ENCODE data around the gene XIRP2. TPM values are rescaled to one million over a fixed set of nuclear protein-coding genes. Genes with fewer than 3 reads are reported as not detected.

XIRP2 gene, protein sequence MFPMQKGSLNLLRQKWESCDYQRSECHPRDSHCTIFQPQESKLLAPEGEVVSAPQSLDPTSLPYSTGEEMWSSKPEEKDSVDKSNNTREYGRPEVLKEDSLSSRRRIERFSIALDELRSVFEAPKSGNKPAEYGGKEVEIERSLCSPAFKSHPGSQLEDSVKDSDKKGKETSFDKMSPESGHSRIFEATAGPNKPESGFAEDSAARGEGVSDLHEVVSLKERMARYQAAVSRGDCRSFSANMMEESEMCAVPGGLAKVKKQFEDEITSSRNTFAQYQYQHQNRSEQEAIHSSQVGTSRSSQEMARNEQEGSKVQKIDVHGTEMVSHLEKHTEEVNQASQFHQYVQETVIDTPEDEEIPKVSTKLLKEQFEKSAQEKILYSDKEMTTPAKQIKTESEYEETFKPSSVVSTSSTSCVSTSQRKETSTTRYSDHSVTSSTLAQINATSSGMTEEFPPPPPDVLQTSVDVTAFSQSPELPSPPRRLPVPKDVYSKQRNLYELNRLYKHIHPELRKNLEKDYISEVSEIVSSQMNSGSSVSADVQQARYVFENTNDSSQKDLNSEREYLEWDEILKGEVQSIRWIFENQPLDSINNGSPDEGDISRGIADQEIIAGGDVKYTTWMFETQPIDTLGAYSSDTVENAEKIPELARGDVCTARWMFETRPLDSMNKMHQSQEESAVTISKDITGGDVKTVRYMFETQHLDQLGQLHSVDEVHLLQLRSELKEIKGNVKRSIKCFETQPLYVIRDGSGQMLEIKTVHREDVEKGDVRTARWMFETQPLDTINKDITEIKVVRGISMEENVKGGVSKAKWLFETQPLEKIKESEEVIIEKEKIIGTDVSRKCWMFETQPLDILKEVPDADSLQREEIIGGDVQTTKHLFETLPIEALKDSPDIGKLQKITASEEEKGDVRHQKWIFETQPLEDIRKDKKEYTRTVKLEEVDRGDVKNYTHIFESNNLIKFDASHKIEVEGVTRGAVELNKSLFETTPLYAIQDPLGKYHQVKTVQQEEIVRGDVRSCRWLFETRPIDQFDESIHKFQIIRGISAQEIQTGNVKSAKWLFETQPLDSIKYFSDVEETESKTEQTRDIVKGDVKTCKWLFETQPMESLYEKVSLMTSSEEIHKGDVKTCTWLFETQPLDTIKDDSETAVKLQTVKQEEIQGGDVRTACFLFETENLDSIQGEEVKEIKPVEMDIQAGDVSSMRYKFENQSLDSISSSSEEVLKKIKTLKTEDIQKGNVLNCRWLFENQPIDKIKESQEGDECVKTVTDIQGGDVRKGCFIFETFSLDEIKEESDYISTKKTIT (N-terminal part only)
- polyA plus RNA-seq (2013, experiment 1 of 4) = not detected
- not detected for polyA plus RNA-seq (2013, experiment 2 of 4)
- polyA plus RNA-seq (2013, experiment 3 of 4) = not detected
- polyA plus RNA-seq (2013, experiment 4 of 4) = not detected

DNA sequence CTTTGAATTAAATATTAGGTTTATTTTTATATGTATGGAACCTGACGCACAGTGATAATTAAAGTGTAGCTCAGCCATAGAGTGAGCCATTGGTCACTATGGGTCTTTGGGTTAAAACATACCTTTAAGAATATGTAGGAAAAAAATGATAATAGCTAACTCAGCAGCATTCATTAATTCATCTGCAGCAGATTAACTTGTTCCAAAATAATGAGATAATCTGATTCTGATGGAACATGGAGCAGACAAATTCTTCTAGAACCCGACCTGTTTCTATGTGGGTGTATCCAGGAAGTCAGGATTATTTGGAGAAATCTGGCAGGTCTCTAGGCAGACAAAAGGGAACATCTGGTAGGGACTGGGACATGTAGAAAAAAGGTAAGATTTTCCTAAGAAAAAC is at the start of gene XIRP2:
Gene XIRP2 (plus strand): TSS at position 301 of the 400 bp plus-strand sequence. CDS start 15,003 bp downstream, outside the sequence.
- no peak within 1 kb of the TSS for H3K27ac ChIP-seq (ENCODE audit: insufficient read depth, low read depth, low read length, poor library complexity, severe bottlenecking)
- H3K36me3 ChIP-seq (ENCODE audit: control insufficient read depth, insufficient read depth, low read length) = no peaks in the 10 kb centered on the region
- 94 to 100% methylated on average over 1 of the region's 2 CpGs for WGBS, 2 experiments
- no peaks in the 10 kb centered on the region for H3K27me3 ChIP-seq (ENCODE audit: control insufficient read depth, insufficient read depth, low read length, poor library complexity, severe bottlenecking)
- no peak within 1 kb of the TSS for H3K4me3 ChIP-seq (ENCODE audit: insufficient read depth, low read depth, low read length)
- H3K4me1 ChIP-seq (ENCODE audit: control insufficient read depth, insufficient read depth, low read length) = no peaks in the 10 kb centered on the region
- H3K9me3 ChIP-seq (ENCODE audit: control insufficient read depth, low read length) = no peaks in the 10 kb centered on the region

DNA sequence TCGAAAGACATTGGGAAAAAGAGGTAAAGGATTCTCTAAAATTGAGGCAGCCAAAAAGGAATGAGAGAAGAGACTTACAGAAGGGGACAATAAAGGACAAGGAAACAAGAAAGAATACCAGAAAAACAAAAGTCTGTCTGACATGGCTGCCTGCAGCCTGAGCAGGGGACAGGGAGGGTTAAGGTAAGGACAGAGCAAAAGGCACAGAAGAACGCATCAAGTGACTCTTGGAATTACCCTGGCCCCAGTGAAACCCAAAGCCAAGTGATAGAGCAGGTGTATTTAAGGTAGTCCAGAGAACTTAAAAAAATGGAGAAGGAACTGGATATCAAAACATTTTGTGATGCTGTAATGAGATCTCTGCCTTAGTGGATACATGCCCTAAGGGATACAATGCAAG is 47.1 kb upstream of the XIRP2 start:
- Histone ChIP-seq H3K27me3 (ENCODE audit: control insufficient read depth, insufficient read depth, low read length, poor library complexity, severe bottlenecking) (no peaks in the 10 kb centered on the region), H3K9me3 (ENCODE audit: control insufficient read depth, low read length) (no peaks in the 10 kb centered on the region), H3K27ac (ENCODE audit: insufficient read depth, low read depth, low read length, poor library complexity, severe bottlenecking) (no peak overlapping the region), H3K4me1 (ENCODE audit: control insufficient read depth, insufficient read depth, low read length) (no peaks in the 10 kb centered on the region), H3K36me3 (ENCODE audit: control insufficient read depth, insufficient read depth, low read length) (no peaks in the 10 kb centered on the region), H3K4me3 (ENCODE audit: insufficient read depth, low read depth, low read length) (no peak overlapping the region)
- 80% methylated on average over 2 of the region's 2 CpGs for WGBS, 2 experiments

GRCh38 chr2:166841679-166842078 is 46.6 kb upstream of the XIRP2 start:
- Histone ChIP-seq H3K4me1 (ENCODE audit: control insufficient read depth, insufficient read depth, low read length) (no peaks in the 10 kb centered on the region), H3K9me3 (ENCODE audit: control insufficient read depth, low read length) (no peaks in the 10 kb centered on the region), H3K4me3 (ENCODE audit: insufficient read depth, low read depth, low read length) (no peak overlapping the region), H3K36me3 (ENCODE audit: control insufficient read depth, insufficient read depth, low read length) (no peaks in the 10 kb centered on the region), H3K27me3 (ENCODE audit: control insufficient read depth, insufficient read depth, low read length, poor library complexity, severe bottlenecking) (no peaks in the 10 kb centered on the region), H3K27ac (ENCODE audit: insufficient read depth, low read depth, low read length, poor library complexity, severe bottlenecking) (no peak overlapping the region)
- 71 to 83% methylated on average over 1 of the region's 1 CpG for WGBS, 2 experiments

DNA sequence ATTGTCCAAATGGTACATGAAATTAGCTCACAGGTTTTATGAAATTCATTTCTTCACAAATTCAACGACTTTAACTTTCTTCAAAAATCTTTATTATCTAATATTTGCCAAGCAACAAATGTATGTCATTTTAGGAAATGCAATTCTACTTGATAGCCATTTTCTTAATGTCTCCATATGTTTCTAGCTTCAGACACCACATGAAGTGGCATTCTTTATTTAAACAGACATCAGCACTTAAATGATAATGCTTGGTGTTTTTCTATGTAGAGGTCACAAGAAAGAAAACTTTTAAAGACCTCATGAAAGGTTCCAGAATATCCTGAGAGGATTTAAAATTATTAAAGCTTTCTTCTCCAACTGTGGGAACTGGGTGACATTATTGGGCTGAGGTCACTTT is 44.2 kb upstream of the XIRP2 start:
- Histone ChIP-seq H3K27me3 (ENCODE audit: control insufficient read depth, insufficient read depth, low read length, poor library complexity, severe bottlenecking) (no peaks in the 10 kb centered on the region), H3K4me1 (ENCODE audit: control insufficient read depth, insufficient read depth, low read length) (no peaks in the 10 kb centered on the region), H3K36me3 (ENCODE audit: control insufficient read depth, insufficient read depth, low read length) (no peaks in the 10 kb centered on the region), H3K9me3 (ENCODE audit: control insufficient read depth, low read length) (no peaks in the 10 kb centered on the region), H3K4me3 (ENCODE audit: insufficient read depth, low read depth, low read length) (no peak overlapping the region), H3K27ac (ENCODE audit: insufficient read depth, low read depth, low read length, poor library complexity, severe bottlenecking) (no peak overlapping the region)
- 91 to 100% methylated on average over 1 of the region's 1 CpG for WGBS, 2 experiments

- no peaks in the 10 kb centered on the region for H3K4me1 ChIP-seq (ENCODE audit: control insufficient read depth, insufficient read depth, low read length)
- H3K9me3 ChIP-seq (ENCODE audit: control insufficient read depth, low read length) = no peaks in the 10 kb centered on the region
- no peak overlapping the region for H3K27ac ChIP-seq (ENCODE audit: insufficient read depth, low read depth, low read length, poor library complexity, severe bottlenecking)
- WGBS, 2 experiments = 86 to 93% methylated on average over 4 to 6 of the region's 6 CpGs
- no peak overlapping the region for H3K4me3 ChIP-seq (ENCODE audit: insufficient read depth, low read depth, low read length)
- no peaks in the 10 kb centered on the region for H3K27me3 ChIP-seq (ENCODE audit: control insufficient read depth, insufficient read depth, low read length, poor library complexity, severe bottlenecking)
- H3K36me3 ChIP-seq (ENCODE audit: control insufficient read depth, insufficient read depth, low read length) = no peaks in the 10 kb centered on the region
Measured at GRCh38 chr2:166862468-166863132, 25.7 kb upstream of the XIRP2 start.

DNA sequence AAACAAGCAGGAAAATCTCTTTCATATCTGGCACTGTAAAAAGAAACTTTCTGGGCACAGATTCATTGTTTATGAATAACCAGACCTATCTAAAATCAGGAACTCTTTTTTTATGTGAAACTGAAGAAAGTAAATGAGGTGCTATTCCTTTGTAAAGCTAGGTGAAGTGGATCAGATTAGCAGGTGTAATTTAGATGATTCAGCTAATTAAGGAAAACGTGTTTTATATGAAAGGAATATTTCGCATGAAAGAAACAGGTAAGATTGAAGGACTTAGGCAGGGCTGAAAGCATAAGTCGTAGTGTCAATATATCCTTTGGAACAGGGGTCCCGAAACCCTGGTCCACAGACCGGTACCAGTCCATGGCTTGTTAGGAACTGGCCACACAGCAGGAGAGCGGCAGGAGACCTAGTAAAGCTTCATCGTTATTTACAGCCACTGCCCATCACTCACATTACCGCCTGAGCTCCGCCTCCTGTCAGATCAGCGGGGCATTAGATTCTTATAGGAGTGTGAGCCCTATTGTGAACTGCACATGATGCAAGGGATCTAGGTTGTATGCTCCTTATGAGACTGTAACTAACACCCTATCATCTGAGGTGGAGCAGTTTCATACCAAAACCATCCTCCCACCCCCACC is 20.3 kb upstream of the XIRP2 start:
- WGBS, 2 experiments = 77 to 81% methylated on average over 7 to 10 of the region's 10 CpGs
- H3K36me3 ChIP-seq (ENCODE audit: control insufficient read depth, insufficient read depth, low read length) = no peaks in the 10 kb centered on the region
- H3K4me1 ChIP-seq (ENCODE audit: control insufficient read depth, insufficient read depth, low read length) = no peaks in the 10 kb centered on the region
- H3K4me3 ChIP-seq (ENCODE audit: insufficient read depth, low read depth, low read length) = no peak overlapping the region
- no peaks in the 10 kb centered on the region for H3K27me3 ChIP-seq (ENCODE audit: control insufficient read depth, insufficient read depth, low read length, poor library complexity, severe bottlenecking)
- no peaks in the 10 kb centered on the region for H3K9me3 ChIP-seq (ENCODE audit: control insufficient read depth, low read length)
- no peak overlapping the region for H3K27ac ChIP-seq (ENCODE audit: insufficient read depth, low read depth, low read length, poor library complexity, severe bottlenecking)

DNA sequence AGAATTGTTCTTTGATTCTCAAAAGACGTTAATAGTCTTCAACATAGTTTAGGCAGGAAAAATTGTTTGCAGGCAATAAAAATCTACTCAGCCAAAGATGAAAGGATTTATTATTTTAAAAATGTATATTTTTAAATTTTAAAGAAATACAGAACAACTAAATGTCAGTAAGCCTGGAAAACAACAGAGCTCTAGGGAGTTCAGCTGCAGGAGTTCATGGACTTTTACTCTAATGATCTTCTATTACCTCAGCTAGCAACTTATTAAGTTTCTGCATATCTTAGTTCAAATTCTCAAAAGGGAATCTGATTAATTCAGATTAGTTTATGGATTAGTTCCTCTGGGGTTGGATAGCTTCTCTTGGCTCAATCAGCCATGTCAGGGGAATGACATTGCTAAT is 17.9 kb upstream of the XIRP2 start:
- no peaks in the 10 kb centered on the region for H3K36me3 ChIP-seq (ENCODE audit: control insufficient read depth, insufficient read depth, low read length)
- no peaks in the 10 kb centered on the region for H3K4me1 ChIP-seq (ENCODE audit: control insufficient read depth, insufficient read depth, low read length)
- H3K9me3 ChIP-seq (ENCODE audit: control insufficient read depth, low read length) = no peaks in the 10 kb centered on the region
- 80% methylated on average over 1 of the region's 1 CpG; no CpG with 5 or more reads in 1 of the 2 experiments for WGBS, 2 experiments
- H3K27me3 ChIP-seq (ENCODE audit: control insufficient read depth, insufficient read depth, low read length, poor library complexity, severe bottlenecking) = no peaks in the 10 kb centered on the region
- H3K4me3 ChIP-seq (ENCODE audit: insufficient read depth, low read depth, low read length) = no peak overlapping the region
- no peak overlapping the region for H3K27ac ChIP-seq (ENCODE audit: insufficient read depth, low read depth, low read length, poor library complexity, severe bottlenecking)

GRCh38 chr2:166881177-166881576 is 7.1 kb upstream of the XIRP2 start:
- Histone ChIP-seq H3K4me3 (ENCODE audit: insufficient read depth, low read depth, low read length) (no peak overlapping the region), H3K36me3 (ENCODE audit: control insufficient read depth, insufficient read depth, low read length) (no peaks in the 10 kb centered on the region), H3K27me3 (ENCODE audit: control insufficient read depth, insufficient read depth, low read length, poor library complexity, severe bottlenecking) (no peaks in the 10 kb centered on the region), H3K4me1 (ENCODE audit: control insufficient read depth, insufficient read depth, low read length) (no peaks in the 10 kb centered on the region), H3K9me3 (ENCODE audit: control insufficient read depth, low read length) (no peaks in the 10 kb centered on the region), H3K27ac (ENCODE audit: insufficient read depth, low read depth, low read length, poor library complexity, severe bottlenecking) (no peak overlapping the region)
- WGBS, 2 experiments = 92% methylated on average over 1 of the region's 1 CpG; no CpG with 5 or more reads in 1 of the 2 experiments

GRCh38 chr2:166882851-166883250 is 5.4 kb upstream of the XIRP2 start:
- Histone ChIP-seq H3K4me1 (ENCODE audit: control insufficient read depth, insufficient read depth, low read length) (no peaks in the 10 kb centered on the region), H3K27ac (ENCODE audit: insufficient read depth, low read depth, low read length, poor library complexity, severe bottlenecking) (no peak overlapping the region), H3K4me3 (ENCODE audit: insufficient read depth, low read depth, low read length) (no peak overlapping the region), H3K36me3 (ENCODE audit: control insufficient read depth, insufficient read depth, low read length) (no peaks in the 10 kb centered on the region), H3K27me3 (ENCODE audit: control insufficient read depth, insufficient read depth, low read length, poor library complexity, severe bottlenecking) (no peaks in the 10 kb centered on the region), H3K9me3 (ENCODE audit: control insufficient read depth, low read length) (no peaks in the 10 kb centered on the region)
- 93 to 94% methylated on average over 3 of the region's 3 CpGs for WGBS, 2 experiments

Data from ectodermal cell (in vitro differentiated cells).